ENCODE results near the gene LPCAT3. TPM values are rescaled to one million over a fixed set of nuclear protein-coding genes. Genes with fewer than 3 reads are reported as not detected.

The LPCAT3 gene
- total and polyA plus RNA-seq, 4 donors: 41.9 to 96.5 (median 77.0) TPM

GRCh38 chr12:6980740-6981139, 37.5 kb downstream of the LPCAT3 start:
- no peak for DNase-seq (ENCODE audit: low spot score)
- no peaks in the 10 kb centered on the region for H3K9me3 ChIP-seq (ENCODE audit: control insufficient read depth in 4 of 4, low read length in 3 of 4)
- H3K36me3 ChIP-seq (ENCODE audit: control insufficient read depth in 4 of 4, insufficient read depth in 3 of 4, low read depth in 1 of 4, low read length in 3 of 4): peaks cover 2 to 65% (median 51%) of the 10 kb centered on the region in 4 donors
- H3K27me3 ChIP-seq (ENCODE audit: control insufficient read depth in 4 of 4, insufficient read depth in 4 of 4, low read length in 3 of 4): no peaks in the 10 kb centered on the region
- peak overlapping the region in 1 of 2 donors; percentile 12 for H3K9ac ChIP-seq (ENCODE audit: low read depth in 1 of 2, low read length in 2 of 2)
- H3K4me3 ChIP-seq (ENCODE audit: low read depth in 1 of 3, low read length in 3 of 3): no peak overlapping the region
- no peak for TF ChIP-seq NR2F2 (IDR thresholded peaks at IDR 0.05)
- TF ChIP-seq HNF4A (conservative IDR thresholded peaks at IDR 0.05): no peak
- TF ChIP-seq TAF1 (conservative IDR thresholded peaks at IDR 0.05): no peak
- no peak for TF ChIP-seq FOXA2 (IDR thresholded peaks at IDR 0.05)
- TF ChIP-seq FOXA1 (IDR thresholded peaks at IDR 0.05): no peak
- TF ChIP-seq RXRA (IDR thresholded peaks at IDR 0.05): no peak
- no peak for TF ChIP-seq JUND (IDR thresholded peaks at IDR 0.05)
- no peak for TF ChIP-seq SP1 (IDR thresholded peaks at IDR 0.05)
- TF ChIP-seq EGR1 (IDR thresholded peaks at IDR 0.05; ENCODE audit: low read depth in 2 of 2): no peak
- TF ChIP-seq CTCF (IDR thresholded peaks at IDR 0.05; ENCODE audit: low read depth, low read length, missing input control): no peak
- TF ChIP-seq REST (IDR thresholded peaks at IDR 0.05): no peak
- no peak for TF ChIP-seq GABPA (IDR thresholded peaks at IDR 0.05 in 1 of 2, conservative IDR thresholded peaks at IDR 0.05 in 1 of 2)
- H3K27ac ChIP-seq (ENCODE audit: low read depth in 1 of 2, low read length in 2 of 2): peak overlapping the region; percentile 74 to 78
- H3K4me1 ChIP-seq (ENCODE audit: control insufficient read depth in 4 of 4, insufficient read depth in 4 of 4, low read length in 3 of 4): peaks cover 4 to 28% (median 25%) of the 10 kb centered on the region in 4 donors

GRCh38 chr12:6980075-6980474, 38.2 kb downstream of the LPCAT3 start:
- no peak overlapping the region for H3K27ac ChIP-seq (ENCODE audit: low read depth in 1 of 2, low read length in 2 of 2)
- no peak for DNase-seq (ENCODE audit: low spot score)
- peaks cover 2 to 71% (median 58%) of the 10 kb centered on the region in 4 donors for H3K36me3 ChIP-seq (ENCODE audit: control insufficient read depth in 4 of 4, insufficient read depth in 3 of 4, low read depth in 1 of 4, low read length in 3 of 4)
- peaks cover 4 to 28% (median 25%) of the 10 kb centered on the region in 4 donors for H3K4me1 ChIP-seq (ENCODE audit: control insufficient read depth in 4 of 4, insufficient read depth in 4 of 4, low read length in 3 of 4)
- 98% methylated on average over 4 of the region's 4 CpGs for WGBS
- no peaks in the 10 kb centered on the region for H3K9me3 ChIP-seq (ENCODE audit: control insufficient read depth in 4 of 4, low read length in 3 of 4)
- no peaks in the 10 kb centered on the region for H3K27me3 ChIP-seq (ENCODE audit: control insufficient read depth in 4 of 4, insufficient read depth in 4 of 4, low read length in 3 of 4)
- no peak overlapping the region for H3K9ac ChIP-seq (ENCODE audit: low read depth in 1 of 2, low read length in 2 of 2)
- no peak for TF ChIP-seq YY1 (IDR thresholded peaks at IDR 0.05)
- no peak for TF ChIP-seq FOXA2 (IDR thresholded peaks at IDR 0.05)
- no peak for TF ChIP-seq NR2F2 (IDR thresholded peaks at IDR 0.05)
- no peak for TF ChIP-seq REST (IDR thresholded peaks at IDR 0.05)
- TF ChIP-seq HNF4A (conservative IDR thresholded peaks at IDR 0.05): no peak
- no peak for TF ChIP-seq CTCF (IDR thresholded peaks at IDR 0.05; ENCODE audit: low read depth, low read length, missing input control)
- no peak for TF ChIP-seq FOXA1 (IDR thresholded peaks at IDR 0.05)
- TF ChIP-seq RXRA (IDR thresholded peaks at IDR 0.05): no peak
- TF ChIP-seq MAX (IDR thresholded peaks at IDR 0.05): no peak
- TF ChIP-seq RAD21 (IDR thresholded peaks at IDR 0.05): no peak
- no peak for TF ChIP-seq HNF4G (IDR thresholded peaks at IDR 0.05)
- no peak for TF ChIP-seq SP1 (IDR thresholded peaks at IDR 0.05)
- TF ChIP-seq EGR1 (IDR thresholded peaks at IDR 0.05; ENCODE audit: low read depth in 2 of 2): no peak
- no peak for TF ChIP-seq GABPA (IDR thresholded peaks at IDR 0.05 in 1 of 2, conservative IDR thresholded peaks at IDR 0.05 in 1 of 2)
- H3K4me3 ChIP-seq (ENCODE audit: low read depth in 1 of 3, low read length in 3 of 3): no peak overlapping the region

Measured in liver (tissue), 9 donors.